Measurements from ENCODE around the gene PHOSPHO2. TPM values are rescaled to one million over a fixed set of nuclear protein-coding genes. Genes with fewer than 3 reads are reported as not detected.

The PHOSPHO2 gene
- total and polyA plus RNA-seq, 8 donors: 1.3 to 22.0 (median 3.9) TPM

- no peaks in the 10 kb centered on the region for H3K36me3 ChIP-seq
- no peaks in the 10 kb centered on the region for H3K27me3 ChIP-seq
- intact Hi-C loops (cut with DNase I; ENCODE audit: low total_unique reads): no loop called here
- TF ChIP-seq EP300 (IDR thresholded peaks at IDR 0.05) (no peak), POLR2AphosphoS5 (IDR thresholded peaks at IDR 0.05) (no peak), CTCF (IDR thresholded peaks at IDR 0.05) (no peak), POLR2A (IDR thresholded peaks at IDR 0.05) (no peak)
- WGBS, 5 donors: 93 to 100% (median 96%) methylated on average over 1 of the region's 1 CpG
- no peak for DNase-seq
- H3K4me3 ChIP-seq: no peak overlapping the region
- no peak overlapping the region for H3K27ac ChIP-seq
- H3K4me1 ChIP-seq: peaks cover 0 to 10% (median 5%) of the 10 kb centered on the region in 4 donors
- no peaks in the 10 kb centered on the region for H3K9me3 ChIP-seq
These were observed 31.5 kb upstream of the PHOSPHO2 start for GRCh38 chr2:169662744-169663143.

GRCh38 chr2:169663247-169663646 is 31.0 kb upstream of the PHOSPHO2 start:
- H3K27me3 ChIP-seq: no peaks in the 10 kb centered on the region
- no peaks in the 10 kb centered on the region for H3K9me3 ChIP-seq
- intact Hi-C loops (cut with DNase I; ENCODE audit: low total_unique reads): no loop called here
- no peak for TF ChIP-seq POLR2A (IDR thresholded peaks at IDR 0.05)
- TF ChIP-seq CTCF (IDR thresholded peaks at IDR 0.05): no peak
- no peak for TF ChIP-seq POLR2AphosphoS5 (IDR thresholded peaks at IDR 0.05)
- no peak for TF ChIP-seq EP300 (IDR thresholded peaks at IDR 0.05)
- WGBS, 5 donors: 89 to 96% (median 92%) methylated on average over 3 of the region's 3 CpGs
- no peak overlapping the region for H3K27ac ChIP-seq
- peaks cover 0 to 15% (median 7%) of the 10 kb centered on the region in 4 donors for H3K4me1 ChIP-seq
- DNase-seq: no peak
- H3K36me3 ChIP-seq: no peaks in the 10 kb centered on the region
- no peak overlapping the region for H3K4me3 ChIP-seq

GRCh38 chr2:169664600-169664977 is 29.7 kb upstream of the PHOSPHO2 start:
- Histone ChIP-seq H3K36me3 (no peaks in the 10 kb centered on the region), H3K4me3 (no peak overlapping the region), H3K27ac (no peak overlapping the region), H3K4me1 (peaks cover 0 to 17% (median 9%) of the 10 kb centered on the region in 4 donors), H3K27me3 (no peaks in the 10 kb centered on the region), H3K9me3 (no peaks in the 10 kb centered on the region)
- TF ChIP-seq CTCF (IDR thresholded peaks at IDR 0.05) (no peak), EP300 (IDR thresholded peaks at IDR 0.05) (no peak), POLR2AphosphoS5 (IDR thresholded peaks at IDR 0.05) (no peak), POLR2A (IDR thresholded peaks at IDR 0.05) (no peak)
- intact Hi-C loops (cut with DNase I; ENCODE audit: low total_unique reads): no loop called here
- WGBS, 5 donors: 67 to 86% (median 82%) methylated on average over 1 of the region's 1 CpG
- DNase-seq: no peak

GRCh38 chr2:169664978-169665930 is 29.0 kb upstream of the PHOSPHO2 start:
- DNase-seq: no peak
- WGBS, 5 donors: 33 to 54% (median 42%) methylated on average over 1 of the region's 1 CpG
- H3K27ac ChIP-seq: no peak overlapping the region
- no peaks in the 10 kb centered on the region for H3K9me3 ChIP-seq
- H3K4me1 ChIP-seq: peaks cover 0 to 17% (median 9%) of the 10 kb centered on the region in 4 donors
- H3K4me3 ChIP-seq: no peak overlapping the region
- no peak for TF ChIP-seq POLR2AphosphoS5 (IDR thresholded peaks at IDR 0.05)
- no peak for TF ChIP-seq POLR2A (IDR thresholded peaks at IDR 0.05)
- no peak for TF ChIP-seq CTCF (IDR thresholded peaks at IDR 0.05)
- TF ChIP-seq EP300 (IDR thresholded peaks at IDR 0.05): no peak
- intact Hi-C loops (cut with DNase I; ENCODE audit: low total_unique reads): no loop called here
- no peaks in the 10 kb centered on the region for H3K36me3 ChIP-seq
- no peaks in the 10 kb centered on the region for H3K27me3 ChIP-seq

Data from stomach (tissue), 9 donors.